Testis (tissue), 2 donors: Measurements from ENCODE around the gene OS9.

Experiments used
- POLR2A ChIP-seq: fragments of 450-650 bp; IDR thresholded peaks from one replicate; pipeline ENCODE4 v1.6.1; 2017; ENCODE audit warnings: antibody characterized with exemption, mild to moderate bottlenecking, moderate library complexity
- TF ChIP-seq, protein P1 (sequence below), 3 experiments: fragments of 450-650 bp in 2 of 3; fragments of 200-600 bp in 1 of 3; sonication (generic) in 1 of 3; IDR thresholded peaks; one replicate each; pipeline ENCODE4 v1.5.1; 2016 to 2019; ENCODE audit warnings: antibody characterized with exemption in 3 of 3, mild to moderate bottlenecking in 2 of 3, moderate library complexity in 1 of 3

- TF ChIP-seq, protein P1, sequence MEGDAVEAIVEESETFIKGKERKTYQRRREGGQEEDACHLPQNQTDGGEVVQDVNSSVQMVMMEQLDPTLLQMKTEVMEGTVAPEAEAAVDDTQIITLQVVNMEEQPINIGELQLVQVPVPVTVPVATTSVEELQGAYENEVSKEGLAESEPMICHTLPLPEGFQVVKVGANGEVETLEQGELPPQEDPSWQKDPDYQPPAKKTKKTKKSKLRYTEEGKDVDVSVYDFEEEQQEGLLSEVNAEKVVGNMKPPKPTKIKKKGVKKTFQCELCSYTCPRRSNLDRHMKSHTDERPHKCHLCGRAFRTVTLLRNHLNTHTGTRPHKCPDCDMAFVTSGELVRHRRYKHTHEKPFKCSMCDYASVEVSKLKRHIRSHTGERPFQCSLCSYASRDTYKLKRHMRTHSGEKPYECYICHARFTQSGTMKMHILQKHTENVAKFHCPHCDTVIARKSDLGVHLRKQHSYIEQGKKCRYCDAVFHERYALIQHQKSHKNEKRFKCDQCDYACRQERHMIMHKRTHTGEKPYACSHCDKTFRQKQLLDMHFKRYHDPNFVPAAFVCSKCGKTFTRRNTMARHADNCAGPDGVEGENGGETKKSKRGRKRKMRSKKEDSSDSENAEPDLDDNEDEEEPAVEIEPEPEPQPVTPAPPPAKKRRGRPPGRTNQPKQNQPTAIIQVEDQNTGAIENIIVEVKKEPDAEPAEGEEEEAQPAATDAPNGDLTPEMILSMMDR (IDR thresholded peaks at IDR 0.05) = no peak
- TF ChIP-seq POLR2A = no peak
Measured at GRCh38 chr12:57761391-57761998, 67.6 kb downstream of the OS9 start.
